H9 (cell line): ENCODE data around the gene INPP4A. TPM values are rescaled to one million over a fixed set of nuclear protein-coding genes. Genes with fewer than 3 reads are reported as not detected.

Experiments used
- DNase-seq: peaks from one replicate; pipeline ENCODE4 v3.0.0-alpha.2; 2017
- H2AFZ ChIP-seq: one replicate; pipeline ENCODE4 v1.6.1; 2013; ENCODE audit warnings: mild to moderate bottlenecking, low read length, control low read depth, moderate library complexity
- H2AK5ac ChIP-seq: 2 replicates; pipeline ENCODE4 v1.6.1; 2013; ENCODE audit warnings: low read length, control low read depth, mixed read lengths; ENCODE audit not compliant: insufficient read length
- H2BK120ac ChIP-seq: one replicate; pipeline ENCODE4 v1.6.1; 2013; ENCODE audit warnings: low read depth, mild to moderate bottlenecking, low read length, control low read depth, inconsistent platforms; ENCODE audit not compliant: poor library complexity, severe bottlenecking
- H2BK12ac ChIP-seq: 2 replicates; pipeline ENCODE4 v1.6.1; 2013; ENCODE audit warnings: low read length, control low read depth, mixed read lengths, low read depth; ENCODE audit not compliant: insufficient read length
- H2BK15ac ChIP-seq: 2 replicates; pipeline ENCODE4 v1.6.1; 2013; ENCODE audit warnings: low read depth, low read length, control low read depth
- H2BK20ac ChIP-seq: one replicate; pipeline ENCODE4 v1.6.1; 2013; ENCODE audit warnings: low read depth, mild to moderate bottlenecking, low read length, control low read depth, inconsistent platforms; ENCODE audit not compliant: poor library complexity, severe bottlenecking
- H2BK5ac ChIP-seq: 2 replicates; pipeline ENCODE4 v1.6.1; 2013; ENCODE audit warnings: low read length, control low read depth, mixed read lengths; ENCODE audit not compliant: insufficient read length
- H3K14ac ChIP-seq: 2 replicates; pipeline ENCODE4 v1.6.1; 2013; ENCODE audit warnings: low read length, control low read depth; ENCODE audit not compliant: insufficient read depth
- H3K18ac ChIP-seq: 2 replicates; pipeline ENCODE4 v1.6.1; 2013; ENCODE audit warnings: low read depth, mild to moderate bottlenecking, mixed read lengths, low read length, control low read depth; ENCODE audit not compliant: insufficient read length
- H3K23ac ChIP-seq: 2 replicates; pipeline ENCODE4 v1.6.1; 2013; ENCODE audit warnings: low read length, control low read depth, mixed read lengths, low read depth; ENCODE audit not compliant: insufficient read length
- H3K23me2 ChIP-seq: 2 replicates; pipeline ENCODE4 v1.6.1; 2013; ENCODE audit warnings: low read depth, mild to moderate bottlenecking, mixed read lengths, low read length, control low read depth; ENCODE audit not compliant: insufficient read length, poor library complexity, severe bottlenecking
- H3K27ac ChIP-seq: 2 replicates; pipeline ENCODE4 v1.5.1; 2013; ENCODE audit warnings: low read length, control low read depth, mixed read lengths, low read depth; ENCODE audit not compliant: insufficient read length
- H3K27me3 ChIP-seq: 2 replicates; pipeline ENCODE4 v1.6.1; 2013; ENCODE audit warnings: low read length, control low read depth, inconsistent platforms; ENCODE audit not compliant: insufficient read depth
- H3K4ac ChIP-seq: 2 replicates; pipeline ENCODE4 v1.6.1; 2013; ENCODE audit warnings: low read depth, mild to moderate bottlenecking, control low read depth, inconsistent platforms, low read length, moderate library complexity
- H3K4me1 ChIP-seq: 2 replicates; pipeline ENCODE4 v1.6.1; 2013; ENCODE audit warnings: low read length, control low read depth, inconsistent platforms; ENCODE audit not compliant: insufficient read depth
- H3K4me2 ChIP-seq: 2 replicates; pipeline ENCODE4 v1.6.1; 2013; ENCODE audit warnings: low read length, control low read depth, mixed read lengths; ENCODE audit not compliant: insufficient read length, insufficient read depth
- H3K56ac ChIP-seq: 2 replicates; pipeline ENCODE4 v1.6.1; 2013; ENCODE audit warnings: low read depth, mild to moderate bottlenecking, mixed read lengths, low read length, control low read depth; ENCODE audit not compliant: insufficient read length
- H3K79me1 ChIP-seq: 2 replicates; pipeline ENCODE4 v1.6.1; 2013; ENCODE audit warnings: low read depth, mild to moderate bottlenecking, moderate library complexity, low read length, control low read depth, inconsistent platforms; ENCODE audit not compliant: insufficient read depth, poor library complexity, severe bottlenecking
- H3K79me2 ChIP-seq: 2 replicates; pipeline ENCODE4 v1.6.1; 2013; ENCODE audit warnings: low read length, control low read depth, inconsistent platforms; ENCODE audit not compliant: insufficient read depth
- H3K9ac ChIP-seq: 2 replicates; pipeline ENCODE4 v1.6.1; 2013; ENCODE audit warnings: low read length, control low read depth, mixed read lengths; ENCODE audit not compliant: insufficient read length; ENCODE audit errors: extremely low read depth
- H3K9me3 ChIP-seq: one replicate; pipeline ENCODE4 v1.6.1; 2013; ENCODE audit warnings: low read depth, low read length, inconsistent platforms; ENCODE audit not compliant: control insufficient read depth
- H3T11ph ChIP-seq: one replicate; pipeline ENCODE4 v1.6.1; 2013; ENCODE audit warnings: mild to moderate bottlenecking, low read length, control low read depth, inconsistent platforms
- H4K20me1 ChIP-seq: one replicate; pipeline ENCODE4 v1.6.1; 2013; ENCODE audit not compliant: control insufficient read depth, insufficient read length, insufficient read depth
- H4K5ac ChIP-seq: 2 replicates; pipeline ENCODE4 v1.6.1; 2013; ENCODE audit warnings: low read depth, mild to moderate bottlenecking, mixed read lengths, low read length, control low read depth; ENCODE audit not compliant: insufficient read length
- H4K8ac ChIP-seq: replicated peaks from 2 replicates; pipeline ENCODE4 v1.6.1; 2013; ENCODE audit warnings: low read length, control low read depth, mixed read lengths, low read depth; ENCODE audit not compliant: insufficient read length
- H4K91ac ChIP-seq: 2 replicates; pipeline ENCODE4 v1.6.1; 2013; ENCODE audit warnings: low read depth, mild to moderate bottlenecking, moderate library complexity, mixed read lengths, low read length, control low read depth; ENCODE audit not compliant: insufficient read length
- H3K27ac Mint-ChIP-seq, 3 experiments: 2 replicates in 2 of 3; 3 replicates in 1 of 3; pipeline ENCODE4 v1.8.0; 2020 to 2021; ENCODE audit warnings: mixed read lengths in 3 of 3, mild to moderate bottlenecking in 1 of 3, moderate library complexity in 1 of 3
- H3K27me3 Mint-ChIP-seq: 2 replicates; pipeline ENCODE4 v1.8.0; 2021; ENCODE audit warnings: low read depth, mild to moderate bottlenecking, moderate library complexity, mixed read lengths
- H3K36me3 Mint-ChIP-seq, 3 experiments: 2 replicates in 2 of 3; 3 replicates in 1 of 3; pipeline ENCODE4 v1.8.0; 2020 to 2021; ENCODE audit warnings: low read depth in 3 of 3, mixed read lengths in 3 of 3; ENCODE audit not compliant: insufficient read depth in 1 of 3
- H3K4me1 Mint-ChIP-seq, 2 experiments: 2 replicates each; pipeline ENCODE4 v1.8.0; 2020; ENCODE audit warnings: mixed read lengths in 2 of 2
- H3K4me3 Mint-ChIP-seq, 2 experiments: 2 replicates in 1 of 2; 3 replicates in 1 of 2; pipeline ENCODE4 v1.8.0; 2020 to 2021; ENCODE audit warnings: mild to moderate bottlenecking in 2 of 2, mixed read lengths in 2 of 2, moderate library complexity in 1 of 2
- H3K9me3 Mint-ChIP-seq, 2 experiments: 2 replicates in 1 of 2; 3 replicates in 1 of 2; pipeline ENCODE4 v1.8.0; 2020; ENCODE audit warnings: mild to moderate bottlenecking in 2 of 2, mixed read lengths in 2 of 2, moderate library complexity in 1 of 2
- WGBS: extraction: QIAGEN DNeasy Blood & Tissue Kit; methylation state at CpG from one replicate; pipeline ENCODE4 v1.1.7; 2013; ENCODE audit warnings: missing lambda C conversion rate, low lambda C conversion rate, mixed read lengths; ENCODE audit not compliant: insufficient read length; ENCODE audit errors: extremely low coverage; 5-methylcytosine and 5-hydroxymethylcytosine counted together
- total RNA-seq: library from RNA; stranded (reverse); gene quantifications from 2 replicates; pipeline ENCODE4 v1.2.1, GENCODE V29; 2021
- TF ChIP-seq, protein P1 (sequence below): fragments of 200-600 bp; sonication (generic); conservative IDR thresholded peaks from 3 replicates; pipeline ENCODE4 v1.8.0; 2021; ENCODE audit warnings: antibody characterized with exemption, mild to moderate bottlenecking

The INPP4A gene
- total RNA-seq, 1 experiment from 2014 or later: 55.2 TPM

DNA sequence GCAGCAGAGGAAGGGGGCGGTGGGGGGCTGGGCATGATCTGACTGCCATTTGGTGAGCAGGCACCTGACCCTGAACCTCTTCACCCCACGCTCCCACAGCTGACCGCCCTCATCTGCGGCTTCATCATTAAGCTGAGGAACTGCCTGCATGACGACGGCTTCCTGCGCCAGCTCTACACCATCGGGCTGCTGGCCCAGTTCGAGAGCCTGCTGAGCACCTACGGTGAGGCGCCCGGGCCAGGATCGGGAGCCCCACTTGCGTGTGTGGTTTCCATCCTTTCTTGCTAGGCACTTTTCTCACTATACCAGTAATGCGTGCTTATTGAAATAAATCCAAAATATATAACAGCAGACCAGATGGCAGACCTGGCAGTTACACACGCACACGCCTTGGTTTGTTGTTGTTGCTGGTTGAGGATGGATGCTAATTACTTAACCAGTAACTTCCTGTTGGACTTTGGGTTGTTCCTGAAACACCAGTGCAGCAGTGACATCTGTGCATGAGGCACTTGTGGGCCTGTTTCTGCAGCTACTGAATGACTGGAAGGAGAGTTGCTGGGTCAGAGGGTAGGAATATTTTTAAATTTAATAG, 120.0 kb downstream of the INPP4A start:
- no peak overlapping the region for H3K4me3 Mint-ChIP-seq
- H2AK5ac ChIP-seq: no peak overlapping the region
- H3K18ac ChIP-seq: no peak overlapping the region
- H4K91ac ChIP-seq: no peak overlapping the region
- H3K23me2 ChIP-seq: no peaks in the 10 kb centered on the region
- no peak overlapping the region for H2AFZ ChIP-seq
- H4K5ac ChIP-seq: no peak overlapping the region
- H3K4me1 ChIP-seq: no peaks in the 10 kb centered on the region
- no peak overlapping the region for H3K9ac ChIP-seq
- no peak overlapping the region for H2BK5ac ChIP-seq
- no peaks in the 10 kb centered on the region for H3K27me3 ChIP-seq
- H3T11ph ChIP-seq: no peak overlapping the region
- H3K9me3 Mint-ChIP-seq: no peaks in the 10 kb centered on the region; a peak in 1 of 5 replicates
- no peak overlapping the region for H2BK120ac ChIP-seq
- no peaks in the 10 kb centered on the region for H4K20me1 ChIP-seq
- no peak for DNase-seq
- no peak overlapping the region for H3K4me2 ChIP-seq
- peaks cover 15 to 84% (median 46%) of the 10 kb centered on the region in 3 experiments; a peak in 6 of 7 replicates for H3K36me3 Mint-ChIP-seq
- no peaks in the 10 kb centered on the region for H3K4me1 Mint-ChIP-seq
- H3K27ac ChIP-seq: no peak overlapping the region
- H3K79me2 ChIP-seq: no peaks in the 10 kb centered on the region
- no peak overlapping the region for H2BK15ac ChIP-seq
- H2BK20ac ChIP-seq: no peak overlapping the region
- no peak overlapping the region for H3K56ac ChIP-seq
- no peak overlapping the region; a peak in 1 of 7 replicates for H3K27ac Mint-ChIP-seq
- H3K79me1 ChIP-seq: no peaks in the 10 kb centered on the region
- H4K8ac ChIP-seq: no peak overlapping the region
- whole genome bisulfite sequencing: no CpG with 5 or more reads among the region's 17 CpGs
- H3K23ac ChIP-seq: no peak overlapping the region
- H3K27me3 Mint-ChIP-seq: no peaks in the 10 kb centered on the region
- no peak overlapping the region for H2BK12ac ChIP-seq
- TF ChIP-seq, protein P1, sequence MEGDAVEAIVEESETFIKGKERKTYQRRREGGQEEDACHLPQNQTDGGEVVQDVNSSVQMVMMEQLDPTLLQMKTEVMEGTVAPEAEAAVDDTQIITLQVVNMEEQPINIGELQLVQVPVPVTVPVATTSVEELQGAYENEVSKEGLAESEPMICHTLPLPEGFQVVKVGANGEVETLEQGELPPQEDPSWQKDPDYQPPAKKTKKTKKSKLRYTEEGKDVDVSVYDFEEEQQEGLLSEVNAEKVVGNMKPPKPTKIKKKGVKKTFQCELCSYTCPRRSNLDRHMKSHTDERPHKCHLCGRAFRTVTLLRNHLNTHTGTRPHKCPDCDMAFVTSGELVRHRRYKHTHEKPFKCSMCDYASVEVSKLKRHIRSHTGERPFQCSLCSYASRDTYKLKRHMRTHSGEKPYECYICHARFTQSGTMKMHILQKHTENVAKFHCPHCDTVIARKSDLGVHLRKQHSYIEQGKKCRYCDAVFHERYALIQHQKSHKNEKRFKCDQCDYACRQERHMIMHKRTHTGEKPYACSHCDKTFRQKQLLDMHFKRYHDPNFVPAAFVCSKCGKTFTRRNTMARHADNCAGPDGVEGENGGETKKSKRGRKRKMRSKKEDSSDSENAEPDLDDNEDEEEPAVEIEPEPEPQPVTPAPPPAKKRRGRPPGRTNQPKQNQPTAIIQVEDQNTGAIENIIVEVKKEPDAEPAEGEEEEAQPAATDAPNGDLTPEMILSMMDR: no peak
- H3K9me3 ChIP-seq: no peaks in the 10 kb centered on the region
- no peak overlapping the region for H3K14ac ChIP-seq
- no peak overlapping the region for H3K4ac ChIP-seq
